Neural cell (in vitro differentiated cells): ENCODE data around the gene DPP7. TPM values are rescaled to one million over a fixed set of nuclear protein-coding genes. Genes with fewer than 3 reads are reported as not detected.
A peak's percentile ranks its signal among the peaks of the same experiment; 100 is the strongest.

Experiments used
- H2AFZ ChIP-seq: fragments of 200-600, 300-800 bp; sonication (generic), shearing (Covaris generic); 2 replicates; pipeline ENCODE4 v1.6.0; 2014; ENCODE audit warnings: low read depth, mild to moderate bottlenecking, antibody characterized with exemption, low read length, moderate library complexity
- H3F3A ChIP-seq: fragments of 200-600 bp; shearing (Covaris generic); 2 replicates; pipeline ENCODE4 v1.6.1; 2016; ENCODE audit warnings: mild to moderate bottlenecking, moderate library complexity, mixed read lengths, antibody characterized with exemption, low read length; ENCODE audit not compliant: insufficient read depth, poor library complexity, severe bottlenecking
- H3K27ac ChIP-seq: fragments of 200-600, 300-800 bp; sonication (generic), shearing (Covaris generic); 2 replicates; pipeline ENCODE4 v1.5.1; 2014; ENCODE audit warnings: mild to moderate bottlenecking, low read length, moderate library complexity
- H3K27me3 ChIP-seq: fragments of 300-800, 200-600 bp; sonication (generic), shearing (Covaris generic); 2 replicates; pipeline ENCODE4 v1.6.0; 2014; ENCODE audit warnings: mild to moderate bottlenecking, low read depth, low read length, moderate library complexity; ENCODE audit not compliant: insufficient read depth
- H3K36me3 ChIP-seq: fragments of 300-800, 200-600 bp; sonication (generic), shearing (Covaris generic); 2 replicates; pipeline ENCODE4 v1.5.1; 2014; ENCODE audit warnings: mild to moderate bottlenecking, antibody characterized with exemption, low read length, moderate library complexity; ENCODE audit not compliant: insufficient read depth
- H3K4me2 ChIP-seq: fragments of 300-800, 200-600 bp; sonication (generic), shearing (Covaris generic); 2 replicates; pipeline ENCODE4 v1.6.0; 2014; ENCODE audit warnings: mild to moderate bottlenecking, low read length
- H3K4me3 ChIP-seq: fragments of 300-800, 200-600 bp; sonication (generic), shearing (Covaris generic); 2 replicates; pipeline ENCODE4 v1.5.1; 2014; ENCODE audit warnings: mild to moderate bottlenecking, low read length, moderate library complexity
- H3K79me2 ChIP-seq: fragments of 200-600 bp; shearing (Covaris generic); replicated peaks from 2 replicates; pipeline ENCODE4 v1.6.0; 2014; ENCODE audit warnings: mild to moderate bottlenecking, low read length, moderate library complexity; ENCODE audit not compliant: insufficient read depth
- H3K9ac ChIP-seq: fragments of 300-800, 200-600 bp; sonication (generic), shearing (Covaris generic); 2 replicates; pipeline ENCODE4 v1.6.1; 2016; ENCODE audit warnings: mild to moderate bottlenecking, low read length, mixed read lengths
- H3K9me2 ChIP-seq: fragments of 200-600 bp; shearing (Covaris generic); 2 replicates; pipeline ENCODE4 v1.6.1; 2016; ENCODE audit warnings: mild to moderate bottlenecking, low read length, mixed read lengths; ENCODE audit not compliant: insufficient read depth
- H3K9me3 ChIP-seq: fragments of 200-600, 300-800 bp; sonication (generic), shearing (Covaris generic); 2 replicates; pipeline ENCODE4 v1.6.1; 2016; ENCODE audit warnings: mild to moderate bottlenecking, mixed run types, low read length, moderate library complexity, mixed read lengths
- H4K20me1 ChIP-seq: fragments of 200-600 bp; shearing (Covaris generic); 2 replicates; pipeline ENCODE4 v1.6.1; 2016; ENCODE audit warnings: mild to moderate bottlenecking, mixed run types; ENCODE audit not compliant: insufficient read depth
- EP300 ChIP-seq: fragments of 450-650 bp; conservative IDR thresholded peaks from 2 replicates; pipeline ENCODE4 v1.6.1; 2014; ENCODE audit warnings: antibody characterized with exemption, mild to moderate bottlenecking, moderate library complexity; ENCODE audit not compliant: poor library complexity, severe bottlenecking
- EZH2 ChIP-seq: fragments of 200-600, 300-800 bp; shearing (Covaris generic), sonication (generic); IDR thresholded peaks from 2 replicates; pipeline ENCODE4 v1.6.1; 2014; ENCODE audit warnings: antibody characterized with exemption, low read length, borderline replicate concordance, mild to moderate bottlenecking; ENCODE audit not compliant: insufficient read depth, poor library complexity, severe bottlenecking
- MXI1 ChIP-seq: fragments of 450-650 bp; conservative IDR thresholded peaks from 2 replicates; pipeline ENCODE4 v1.6.1; 2014; ENCODE audit warnings: antibody characterized with exemption, mild to moderate bottlenecking; ENCODE audit not compliant: poor library complexity, severe bottlenecking
- POLR2AphosphoS5 ChIP-seq: IDR thresholded peaks from 2 replicates; pipeline ENCODE4 v1.6.1; 2012
- RAD21 ChIP-seq: fragments of 450-650 bp; conservative IDR thresholded peaks from 2 replicates; pipeline ENCODE4 v1.6.1; 2014; ENCODE audit warnings: antibody characterized with exemption, mild to moderate bottlenecking, moderate library complexity
- REST ChIP-seq: IDR thresholded peaks from 2 replicates; pipeline ENCODE4 v1.6.1; 2012; ENCODE audit warnings: borderline replicate concordance
- SMC3 ChIP-seq: fragments of 450-650 bp; conservative IDR thresholded peaks from 2 replicates; pipeline ENCODE4 v1.6.1; 2014; ENCODE audit warnings: antibody characterized with exemption, mild to moderate bottlenecking, moderate library complexity; ENCODE audit not compliant: poor library complexity
- TAF1 ChIP-seq: IDR thresholded peaks from 2 replicates; pipeline ENCODE4 v1.6.1; 2012; ENCODE audit warnings: low read depth
- polyA plus RNA-seq: library from polyadenylated mRNA; depleted of rRNA; stranded (reverse); fragments of >200 nt; gene quantifications from 2 replicates; pipeline ENCODE4 v1.2.3, GENCODE V29; 2014
- TF ChIP-seq, protein P1 (sequence below): fragments of 450-650 bp; IDR thresholded peaks from 2 replicates; pipeline ENCODE4 v1.5.1; 2014; ENCODE audit warnings: antibody characterized with exemption, mild to moderate bottlenecking, moderate library complexity; ENCODE audit not compliant: poor library complexity, severe bottlenecking

Gene DPP7
- polyA plus RNA-seq, 1 donor from 2014 or later, result 23.3 TPM

GRCh38 chr9:137079401-137079787 is 35.1 kb downstream of the DPP7 start:
- no peak overlapping the region for H3K4me2 ChIP-seq
- H3K9me2 ChIP-seq, result no peaks in the 10 kb centered on the region
- H3K9ac ChIP-seq, result no peak overlapping the region
- no peaks in the 10 kb centered on the region for H3K36me3 ChIP-seq
- no peaks in the 10 kb centered on the region for H3F3A ChIP-seq
- H2AFZ ChIP-seq, result no peak overlapping the region
- no peak overlapping the region for H3K27ac ChIP-seq
- no peaks in the 10 kb centered on the region for H4K20me1 ChIP-seq
- no peaks in the 10 kb centered on the region for H3K9me3 ChIP-seq
- TF ChIP-seq, protein P1, sequence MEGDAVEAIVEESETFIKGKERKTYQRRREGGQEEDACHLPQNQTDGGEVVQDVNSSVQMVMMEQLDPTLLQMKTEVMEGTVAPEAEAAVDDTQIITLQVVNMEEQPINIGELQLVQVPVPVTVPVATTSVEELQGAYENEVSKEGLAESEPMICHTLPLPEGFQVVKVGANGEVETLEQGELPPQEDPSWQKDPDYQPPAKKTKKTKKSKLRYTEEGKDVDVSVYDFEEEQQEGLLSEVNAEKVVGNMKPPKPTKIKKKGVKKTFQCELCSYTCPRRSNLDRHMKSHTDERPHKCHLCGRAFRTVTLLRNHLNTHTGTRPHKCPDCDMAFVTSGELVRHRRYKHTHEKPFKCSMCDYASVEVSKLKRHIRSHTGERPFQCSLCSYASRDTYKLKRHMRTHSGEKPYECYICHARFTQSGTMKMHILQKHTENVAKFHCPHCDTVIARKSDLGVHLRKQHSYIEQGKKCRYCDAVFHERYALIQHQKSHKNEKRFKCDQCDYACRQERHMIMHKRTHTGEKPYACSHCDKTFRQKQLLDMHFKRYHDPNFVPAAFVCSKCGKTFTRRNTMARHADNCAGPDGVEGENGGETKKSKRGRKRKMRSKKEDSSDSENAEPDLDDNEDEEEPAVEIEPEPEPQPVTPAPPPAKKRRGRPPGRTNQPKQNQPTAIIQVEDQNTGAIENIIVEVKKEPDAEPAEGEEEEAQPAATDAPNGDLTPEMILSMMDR, result no peak
- TF ChIP-seq MXI1 (no peak), EZH2 (no peak), RAD21 (no peak), SMC3 (no peak), REST (no peak), TAF1 (no peak), EP300 (no peak), POLR2AphosphoS5 (no peak)
- H3K4me3 ChIP-seq, result no peak overlapping the region
- H3K79me2 ChIP-seq, result no peaks in the 10 kb centered on the region
- H3K27me3 ChIP-seq, result peaks cover 66% of the 10 kb centered on the region

DNA sequence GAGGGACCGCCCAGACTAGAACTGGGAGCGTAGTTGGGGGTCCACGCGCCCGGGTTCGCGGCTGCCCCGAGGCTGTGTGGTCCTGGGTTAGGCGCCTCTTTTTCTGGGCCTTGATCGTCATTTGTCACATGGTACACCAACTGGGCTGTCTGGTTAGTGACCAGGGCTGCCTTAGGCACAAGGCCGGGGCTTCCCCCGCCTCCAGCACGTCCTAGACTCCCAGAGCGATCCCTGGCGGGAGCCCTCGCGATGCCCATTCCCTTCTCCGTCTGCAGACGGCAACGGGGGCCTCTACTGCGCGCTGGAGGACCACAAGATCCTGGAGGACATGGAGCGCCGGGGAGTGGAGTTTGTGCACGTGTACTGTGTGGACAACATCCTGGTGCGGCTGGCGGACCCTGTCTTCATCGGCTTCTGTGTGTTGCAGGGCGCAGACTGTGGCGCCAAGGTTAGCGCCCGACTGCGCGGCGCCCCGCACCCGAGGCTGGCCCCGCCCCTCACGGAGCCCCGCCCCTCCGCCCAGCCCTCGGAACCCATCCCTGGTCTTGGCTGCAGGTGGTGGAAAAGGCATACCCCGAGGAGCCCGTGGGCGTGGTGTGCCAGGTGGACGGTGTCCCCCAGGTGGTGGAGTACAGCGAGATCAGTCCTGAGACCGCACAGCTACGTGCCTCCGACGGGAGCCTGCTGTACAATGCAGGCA is 35.7 kb downstream of the DPP7 start:
- no peak overlapping the region for H3K4me3 ChIP-seq
- H3K9ac ChIP-seq, result no peak overlapping the region
- peaks cover 66% of the 10 kb centered on the region for H3K27me3 ChIP-seq

More for the DNA sequence above, 35.7 kb downstream of the DPP7 start:
- TF ChIP-seq EZH2 (peak; percentile 63), EP300 (no peak)
- H4K20me1 ChIP-seq, result no peaks in the 10 kb centered on the region
- H3K4me2 ChIP-seq, result no peak overlapping the region
- no peaks in the 10 kb centered on the region for H3K79me2 ChIP-seq
- no peaks in the 10 kb centered on the region for H3K9me3 ChIP-seq
- H3F3A ChIP-seq, result no peaks in the 10 kb centered on the region
- H3K36me3 ChIP-seq, result no peaks in the 10 kb centered on the region
- H3K9me2 ChIP-seq, result no peaks in the 10 kb centered on the region
- no peak overlapping the region for H2AFZ ChIP-seq
- H3K27ac ChIP-seq, result no peak overlapping the region
